Adrenal gland (tissue), 12 donors: Measurements from ENCODE around the gene NSL1. TPM values are rescaled to one million over a fixed set of nuclear protein-coding genes. Genes with fewer than 3 reads are reported as not detected.

Experiments
- DNase-seq, 7 donors: peaks; one replicate each; pipeline ENCODE4 v3.0.0-alpha.2; 2019 to 2020
- H3K27ac ChIP-seq, 5 donors: fragments of 200-600 bp; sonication (generic) in 4 of 5; 1 replicate in 3 of 5; 2 replicates in 2 of 5; pipeline versions ENCODE4 v1.5.1 to v1.8.0; 2016 to 2020; ENCODE audit warnings: mild to moderate bottlenecking in 1 of 5
- H3K27me3 ChIP-seq: fragments of 200-600 bp; 2 replicates; pipeline ENCODE4 v1.8.0; 2021
- H3K36me3 ChIP-seq, 2 donors: fragments of 200-600 bp; replicated peaks in 1 of 2; 1 replicate in 1 of 2; 2 replicates in 1 of 2; pipeline versions ENCODE4 v1.5.1 to v1.8.0; 2018 to 2022
- H3K4me1 ChIP-seq, 2 donors: fragments of 200-600 bp; replicated peaks in 1 of 2; 1 replicate in 1 of 2; 2 replicates in 1 of 2; pipeline versions ENCODE4 v1.5.1 to v1.8.0; 2018 to 2021
- H3K4me3 ChIP-seq, 4 donors: fragments of 200-600 bp; sonication (generic) in 3 of 4; one replicate each; pipeline ENCODE4 v1.5.1; 2016 to 2018
- H3K9me3 ChIP-seq, 3 donors: fragments of 200-600 bp; sonication (generic) in 1 of 3; replicated peaks in 1 of 3; 1 replicate in 2 of 3; 2 replicates in 1 of 3; pipeline versions ENCODE4 v1.5.1 to v1.8.0; 2016 to 2021
- CTCF ChIP-seq, 6 experiments: fragments of 450-650 bp in 4 of 6; fragments of 200-600 bp in 2 of 6; sonication (generic) in 1 of 6; IDR thresholded peaks; 1 replicate in 5 of 6; 2 replicates in 1 of 6; pipeline versions ENCODE4 v1.5.1 to v1.8.0; 2016 to 2021; ENCODE audit warnings: antibody characterized with exemption in 6 of 6, mild to moderate bottlenecking in 2 of 6, moderate library complexity in 1 of 6
- POLR2A ChIP-seq, 2 donors: fragments of 450-650 bp; IDR thresholded peaks; one replicate each; pipeline ENCODE4 v1.6.1; 2017; ENCODE audit warnings: antibody characterized with exemption in 2 of 2, mild to moderate bottlenecking in 2 of 2, moderate library complexity in 1 of 2
- WGBS, 4 donors: extraction: QIAGEN DNeasy Blood & Tissue Kit in 2 of 4; methylation state at CpG; one replicate each; pipeline versions ENCODE4 v1.1.5 to v1.1.7; 2013 to 2017; 5-methylcytosine and 5-hydroxymethylcytosine counted together
- intact Hi-C, 2 donors: fragments of 100-400 bp; cut with DNase I; formaldehyde crosslinking; loops; one replicate each; pipeline versions ENCODE4 v1.14.1 to v1.15.0; 2022 to 2023
- polyA plus RNA-seq, 3 donors: library from polyadenylated mRNA; stranded (reverse); fragments of 200-250 nt in 2 of 3; fragments of 350-450 nt in 1 of 3; fragmentation: Illumina TruSeq in 1 of 3; extraction: RNeasy Lipid Tissue Mini Kit (QIAGEN cat#74804) in 1 of 3; gene quantifications; one replicate each; pipeline ENCODE4 v1.2.3, GENCODE V29; 2013 to 2014
- total RNA-seq, 9 donors: library from RNA; depleted of rRNA in 4 of 9; stranded (reverse); fragments of >200 nt in 4 of 9; fragments of 120-200 nt in 1 of 9; fragmentation: NEBNext Ultra II Directional in 1 of 9; extraction: Animal tissue kit (Norgen Biotek cat#: 25700) in 1 of 9; gene quantifications; one replicate each; pipeline versions ENCODE4 v1.1.0 to v1.2.4, GENCODE V29; 2013 to 2023
- donor health status: healthy with polysubstance abuse.
- donor health status: Bipolar disorder and iron deficiency.
- donor health status: DM: yes; HTN: yes; CAD: no.
- donor health status: DM: no; HTN: no; CAD: no.
- donor health status: DM: no; HTN: no; CAD: no.
- donor health status: DM: yes; HTN: yes; CAD: no.

The NSL1 gene
- total and polyA plus RNA-seq, 12 donors, result 10.6 to 90.9 (median 29.8) TPM

GRCh38 chr1:212702672-212703071 is 88.9 kb downstream of the NSL1 start:
- 58 to 72% (median 65%) methylated on average over 1 of the region's 1 CpG for WGBS, 4 donors
- H3K27ac ChIP-seq, result no peak overlapping the region
- no peak for DNase-seq
- peaks cover 16 to 25% of the 10 kb centered on the region in 2 donors for H3K4me1 ChIP-seq
- H3K4me3 ChIP-seq, result no peak overlapping the region
- H3K36me3 ChIP-seq, result no peaks in the 10 kb centered on the region
- no peak for TF ChIP-seq POLR2A (IDR thresholded peaks at IDR 0.05)
- TF ChIP-seq CTCF (IDR thresholded peaks at IDR 0.05), result no peak
- no peaks in the 10 kb centered on the region for H3K27me3 ChIP-seq
- no peaks in the 10 kb centered on the region for H3K9me3 ChIP-seq
- intact Hi-C loops, result no loop called here

DNA sequence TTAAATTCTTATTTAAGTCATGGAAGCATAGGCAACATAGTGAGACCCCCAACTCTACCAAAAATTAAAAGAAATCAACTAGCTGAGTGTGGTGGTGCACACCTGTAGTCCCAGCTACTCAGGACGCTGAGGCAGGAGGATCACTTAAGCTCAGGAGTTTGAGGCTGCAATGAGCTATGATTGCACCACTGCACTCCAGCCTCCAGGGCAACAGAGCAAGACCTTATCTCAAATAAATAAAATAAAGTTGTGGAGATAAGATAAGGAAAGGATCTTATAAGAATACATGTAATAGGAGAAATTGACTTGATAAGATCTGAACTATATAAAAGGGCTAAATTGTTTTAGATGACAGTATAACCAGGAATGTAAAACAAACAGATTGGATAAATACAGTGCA is 89.7 kb downstream of the NSL1 start:
- Histone ChIP-seq H3K9me3 (no peaks in the 10 kb centered on the region), H3K4me1 (peaks cover 16 to 25% of the 10 kb centered on the region in 2 donors), H3K27me3 (no peaks in the 10 kb centered on the region), H3K36me3 (no peaks in the 10 kb centered on the region), H3K27ac (no peak overlapping the region), H3K4me3 (no peak overlapping the region)
- intact Hi-C loops, result no loop called here
- 43 to 69% (median 53%) methylated on average over 1 of the region's 1 CpG for WGBS, 4 donors
- peak in 1 of 7 donors; percentile 31 for DNase-seq
- TF ChIP-seq POLR2A (IDR thresholded peaks at IDR 0.05) (no peak), CTCF (IDR thresholded peaks at IDR 0.05) (no peak)

DNA sequence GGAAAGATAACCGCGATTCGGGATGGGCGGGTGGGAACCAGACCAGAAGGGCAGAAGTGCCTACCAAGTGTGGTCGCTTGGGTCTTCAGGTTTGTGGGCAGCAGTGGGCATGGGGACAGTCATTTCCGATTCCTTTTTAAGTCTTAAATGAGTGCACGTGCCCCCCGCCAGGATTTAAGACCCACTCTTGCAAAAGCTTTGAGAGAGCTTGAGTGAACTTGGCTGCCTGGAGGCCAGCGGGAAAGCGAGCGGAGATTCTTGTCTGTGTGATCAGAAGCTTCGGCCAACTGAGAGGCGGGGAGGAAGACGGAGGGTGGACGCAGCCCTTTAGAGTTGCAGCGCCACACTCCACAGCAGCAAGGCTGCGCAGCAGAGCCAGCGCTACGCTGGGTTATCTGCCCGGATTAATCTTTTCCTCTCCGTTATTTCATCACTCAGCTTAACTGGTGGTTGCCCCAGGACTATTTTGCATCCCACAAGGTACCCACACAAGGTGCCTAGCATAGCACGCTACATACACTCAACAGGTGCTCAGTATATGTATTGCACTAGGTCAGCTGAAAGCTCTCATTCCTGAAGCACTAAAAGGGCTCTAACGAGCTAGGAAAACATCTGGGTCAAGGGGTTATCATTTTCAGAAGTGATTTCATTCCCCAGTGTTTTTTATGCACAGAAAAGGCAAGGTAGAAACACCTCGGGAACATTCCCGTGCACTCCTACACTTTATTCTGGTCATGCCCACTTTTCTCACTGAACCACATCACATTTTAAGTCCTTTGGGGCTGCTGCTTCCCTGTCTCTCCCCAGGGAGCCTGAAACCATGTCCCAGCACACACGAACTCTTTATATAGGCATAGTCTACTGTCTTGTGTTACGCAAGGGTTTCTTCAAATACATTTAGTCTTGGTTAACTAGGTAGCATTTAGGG is 90.4 kb downstream of the NSL1 start:
- intact Hi-C loops, result no loop called here
- H3K36me3 ChIP-seq, result no peaks in the 10 kb centered on the region
- 9 to 12% (median 10%) methylated on average over 21 to 27 of the region's 27 CpGs for WGBS, 4 donors
- DNase-seq, result peak; percentile 38 to 75 (median 64)
- peaks cover 16 to 25% of the 10 kb centered on the region in 2 donors for H3K4me1 ChIP-seq
- no peaks in the 10 kb centered on the region for H3K27me3 ChIP-seq
- peak overlapping the region in 3 of 5 donors; percentile 21 to 82 (median 81) for H3K27ac ChIP-seq
- peak in 1 of 6 experiments; percentile 12 for TF ChIP-seq CTCF (IDR thresholded peaks at IDR 0.05)
- TF ChIP-seq POLR2A (IDR thresholded peaks at IDR 0.05), result no peak
- H3K4me3 ChIP-seq, result peak overlapping the region in 2 of 4 donors; percentile 49 to 76
- H3K9me3 ChIP-seq, result no peaks in the 10 kb centered on the region

DNA sequence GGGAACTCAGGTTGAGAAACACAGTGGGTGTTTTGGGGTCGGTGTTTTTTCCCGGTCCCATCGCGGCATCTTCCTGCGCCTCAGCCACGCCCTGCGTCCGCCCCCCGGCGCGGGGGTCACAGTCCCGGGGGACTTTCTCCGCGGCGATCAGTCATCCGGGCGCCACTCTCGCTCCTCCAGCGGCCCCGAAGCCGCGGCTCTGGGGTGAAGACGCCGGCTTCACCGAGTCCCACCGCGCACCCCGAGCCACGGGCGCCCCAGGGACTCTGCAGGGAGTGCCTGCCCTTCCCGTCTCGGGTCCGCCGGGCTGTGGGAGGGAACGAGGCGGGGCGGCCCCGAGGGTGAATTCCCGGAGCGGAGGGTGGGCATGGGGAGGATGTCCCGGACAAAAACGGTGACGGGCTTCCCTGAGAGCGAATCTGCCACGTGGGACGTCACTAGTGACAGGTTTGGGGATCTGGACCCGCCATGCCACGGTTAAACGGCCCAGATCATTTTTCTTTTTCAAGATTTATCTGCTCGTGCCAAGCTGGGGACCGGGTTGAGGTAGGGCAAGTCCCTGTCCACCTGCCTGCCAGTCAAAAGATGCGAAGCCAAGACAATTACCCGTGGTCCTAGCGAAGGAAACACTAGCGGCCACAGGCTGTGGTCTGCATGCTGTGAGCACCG is 91.2 kb downstream of the NSL1 start:
- intact Hi-C loops, result no loop called here
- Histone ChIP-seq H3K9me3 (no peaks in the 10 kb centered on the region), H3K27ac (peak overlapping the region in 4 of 5 donors; percentile 14 to 82 (median 67)), H3K4me1 (peaks cover 16 to 25% of the 10 kb centered on the region in 2 donors), H3K27me3 (no peaks in the 10 kb centered on the region), H3K36me3 (no peaks in the 10 kb centered on the region), H3K4me3 (peak overlapping the region in 3 of 4 donors; percentile 30 to 76 (median 49))
- 0 to 1% (median 0%) methylated on average over 4 to 56 of the region's 56 CpGs for WGBS, 4 donors
- peak in 1 of 2 donors; percentile 24 for TF ChIP-seq POLR2A (IDR thresholded peaks at IDR 0.05)
- TF ChIP-seq CTCF (IDR thresholded peaks at IDR 0.05), result no peak
- DNase-seq, result peak; percentile 26 to 65 (median 35)
